ENCODE results near the gene UVRAG.

UVRAG gene

DNA sequence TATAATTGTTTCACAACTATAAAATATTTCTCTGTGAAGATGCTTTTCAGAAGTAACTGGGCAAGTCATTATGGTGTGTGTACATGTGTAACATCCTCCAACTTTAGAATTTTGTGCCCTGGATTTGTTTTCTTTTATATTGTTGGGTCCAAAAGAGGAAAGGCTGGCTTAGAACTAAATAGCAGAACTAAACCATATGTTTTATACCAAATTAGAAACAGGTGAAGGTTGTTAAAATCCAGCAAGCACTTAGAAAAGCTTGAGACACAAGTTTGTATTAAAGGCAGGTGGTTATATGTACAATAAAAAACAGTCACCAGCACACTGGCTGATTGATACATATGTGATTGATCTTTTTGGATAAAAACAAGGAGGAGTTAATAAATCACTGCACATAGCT, 232.8 kb downstream of the UVRAG start:
- TF ChIP-seq CTCF (IDR thresholded peaks at IDR 0.05; ENCODE audit: insufficient read depth, low read length) (no peak), GABPA (IDR thresholded peaks at IDR 0.05; ENCODE audit: low read depth) (no peak)
- TF ChIP-seq, protein P1, sequence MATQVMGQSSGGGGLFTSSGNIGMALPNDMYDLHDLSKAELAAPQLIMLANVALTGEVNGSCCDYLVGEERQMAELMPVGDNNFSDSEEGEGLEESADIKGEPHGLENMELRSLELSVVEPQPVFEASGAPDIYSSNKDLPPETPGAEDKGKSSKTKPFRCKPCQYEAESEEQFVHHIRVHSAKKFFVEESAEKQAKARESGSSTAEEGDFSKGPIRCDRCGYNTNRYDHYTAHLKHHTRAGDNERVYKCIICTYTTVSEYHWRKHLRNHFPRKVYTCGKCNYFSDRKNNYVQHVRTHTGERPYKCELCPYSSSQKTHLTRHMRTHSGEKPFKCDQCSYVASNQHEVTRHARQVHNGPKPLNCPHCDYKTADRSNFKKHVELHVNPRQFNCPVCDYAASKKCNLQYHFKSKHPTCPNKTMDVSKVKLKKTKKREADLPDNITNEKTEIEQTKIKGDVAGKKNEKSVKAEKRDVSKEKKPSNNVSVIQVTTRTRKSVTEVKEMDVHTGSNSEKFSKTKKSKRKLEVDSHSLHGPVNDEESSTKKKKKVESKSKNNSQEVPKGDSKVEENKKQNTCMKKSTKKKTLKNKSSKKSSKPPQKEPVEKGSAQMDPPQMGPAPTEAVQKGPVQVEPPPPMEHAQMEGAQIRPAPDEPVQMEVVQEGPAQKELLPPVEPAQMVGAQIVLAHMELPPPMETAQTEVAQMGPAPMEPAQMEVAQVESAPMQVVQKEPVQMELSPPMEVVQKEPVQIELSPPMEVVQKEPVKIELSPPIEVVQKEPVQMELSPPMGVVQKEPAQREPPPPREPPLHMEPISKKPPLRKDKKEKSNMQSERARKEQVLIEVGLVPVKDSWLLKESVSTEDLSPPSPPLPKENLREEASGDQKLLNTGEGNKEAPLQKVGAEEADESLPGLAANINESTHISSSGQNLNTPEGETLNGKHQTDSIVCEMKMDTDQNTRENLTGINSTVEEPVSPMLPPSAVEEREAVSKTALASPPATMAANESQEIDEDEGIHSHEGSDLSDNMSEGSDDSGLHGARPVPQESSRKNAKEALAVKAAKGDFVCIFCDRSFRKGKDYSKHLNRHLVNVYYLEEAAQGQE (IDR thresholded peaks at IDR 0.05; ENCODE audit: insufficient replicate concordance, low read depth): no peak
- no peak overlapping the region for H3K27ac ChIP-seq (replicated peaks)
- no peak overlapping the region for H3K4me3 ChIP-seq (replicated peaks; ENCODE audit: insufficient read depth, low read length)
- DNase-seq (ENCODE audit: low read depth in 1 of 2, low spot score in 1 of 2): no peak
- no peaks in the 10 kb centered on the region for H3K27me3 ChIP-seq (ENCODE audit: insufficient read depth, poor library complexity, severe bottlenecking)

DNA sequence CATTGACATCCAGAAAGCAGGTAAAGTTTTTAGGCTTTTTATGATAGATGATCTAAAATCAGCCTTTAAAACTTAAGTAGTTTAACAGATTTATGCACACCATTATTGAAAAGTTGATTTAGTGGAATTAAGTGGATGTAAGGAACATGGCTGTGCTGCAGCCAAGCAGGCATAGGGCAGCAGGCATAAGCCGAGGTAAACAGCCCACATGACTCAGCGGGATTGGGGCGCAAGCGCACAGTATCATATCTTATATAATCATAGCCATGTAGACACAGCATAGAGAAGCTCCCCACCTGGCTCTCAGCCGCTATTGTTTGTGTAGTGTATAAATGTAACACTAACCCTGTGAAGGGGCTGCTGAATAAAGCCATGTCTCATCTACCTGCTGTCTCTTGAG, 233.8 kb downstream of the UVRAG start:
- Histone ChIP-seq H3K27me3 (ENCODE audit: insufficient read depth, poor library complexity, severe bottlenecking) (no peaks in the 10 kb centered on the region), H3K27ac (replicated peaks) (no peak overlapping the region), H3K4me3 (replicated peaks; ENCODE audit: insufficient read depth, low read length) (no peak overlapping the region)
- TF ChIP-seq CTCF (IDR thresholded peaks at IDR 0.05; ENCODE audit: insufficient read depth, low read length): no peak
- TF ChIP-seq, protein P1 (IDR thresholded peaks at IDR 0.05; ENCODE audit: insufficient replicate concordance, low read depth): no peak
- TF ChIP-seq POLR2AphosphoS5 (IDR thresholded peaks at IDR 0.05; ENCODE audit: low read depth): no peak
- no peak for TF ChIP-seq GABPA (IDR thresholded peaks at IDR 0.05; ENCODE audit: low read depth)
- no peak for TF ChIP-seq SPI1 (IDR thresholded peaks at IDR 0.05; ENCODE audit: borderline replicate concordance, low read depth)
- DNase-seq (ENCODE audit: low read depth in 1 of 2, low spot score in 1 of 2): no peak

DNA sequence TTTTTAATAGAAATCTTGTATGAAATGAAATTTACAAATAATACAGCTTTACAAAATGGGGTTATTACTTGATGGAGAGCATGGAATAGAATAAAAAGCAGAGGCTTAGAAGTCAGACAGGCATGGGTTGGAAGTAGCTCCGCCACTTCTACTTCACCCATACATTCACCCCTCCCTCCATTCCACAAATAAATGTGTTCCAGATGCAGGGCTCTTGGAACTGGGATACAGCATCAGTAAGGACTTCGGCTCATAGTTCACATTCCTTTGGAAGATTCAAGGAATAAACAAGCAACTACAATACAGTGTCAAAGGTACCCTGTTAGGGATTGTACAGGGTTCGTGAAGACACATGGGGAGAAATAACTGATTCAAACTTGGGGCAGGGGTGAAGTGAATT, 234.5 kb downstream of the UVRAG start:
- Histone ChIP-seq H3K4me3 (replicated peaks; ENCODE audit: insufficient read depth, low read length) (no peak overlapping the region), H3K27me3 (ENCODE audit: insufficient read depth, poor library complexity, severe bottlenecking) (no peaks in the 10 kb centered on the region), H3K27ac (replicated peaks) (no peak overlapping the region)
- TF ChIP-seq GABPA (IDR thresholded peaks at IDR 0.05; ENCODE audit: low read depth) (no peak), SPI1 (IDR thresholded peaks at IDR 0.05; ENCODE audit: borderline replicate concordance, low read depth) (no peak), POLR2AphosphoS5 (IDR thresholded peaks at IDR 0.05; ENCODE audit: low read depth) (no peak), CTCF (IDR thresholded peaks at IDR 0.05; ENCODE audit: insufficient read depth, low read length) (no peak)
- TF ChIP-seq, protein P1 (IDR thresholded peaks at IDR 0.05; ENCODE audit: insufficient replicate concordance, low read depth): no peak
- no peak for DNase-seq (ENCODE audit: low read depth in 1 of 2, low spot score in 1 of 2)

Data from HL-60 (cell line).